HepG2 (cell line): ENCODE results near the gene CAPN9. TPM values are rescaled to one million over a fixed set of nuclear protein-coding genes. Genes with fewer than 3 reads are reported as not detected.
A peak's percentile ranks its signal among the peaks of the same experiment; 100 is the strongest.

Source experiments
- MEIS1 ChIP-seq: sonication (generic); formaldehyde crosslinking; IDR thresholded peaks from 2 replicates; pipeline ENCODE4 v1.9.0; 2021; ENCODE audit warnings: mild to moderate bottlenecking, missing genetic modification reagents, moderate library complexity, borderline replicate concordance
- PCBP2 ChIP-seq: fragments of 200-400 bp; formaldehyde crosslinking; optimal IDR thresholded peaks from 2 replicates; pipeline ENCODE3; 2018; ENCODE audit warnings: low read length, low read depth; ENCODE audit not compliant: poor library complexity, severe bottlenecking
- POLR2G ChIP-seq: fragments of 200-400 bp; formaldehyde crosslinking; IDR thresholded peaks from 2 replicates; pipeline ENCODE4 v1.6.1; 2018; ENCODE audit warnings: mild to moderate bottlenecking, low read depth, low read length, moderate library complexity
- PTBP1 ChIP-seq: fragments of 200-400 bp; formaldehyde crosslinking; IDR thresholded peaks from 2 replicates; pipeline ENCODE4 v1.6.1; 2018; ENCODE audit warnings: low read length, low read depth; ENCODE audit not compliant: poor library complexity, severe bottlenecking
- SMAD1 ChIP-seq: sonication (generic); formaldehyde crosslinking; IDR thresholded peaks from 2 replicates; pipeline ENCODE4 v1.4.0; 2020; ENCODE audit warnings: missing genetic modification reagents, low read depth, mild to moderate bottlenecking, borderline replicate concordance
- ZBTB40 ChIP-seq, 2 experiments: fragments of 450-650 bp in 1 of 2; sonication (generic) in 1 of 2; formaldehyde crosslinking in 1 of 2; IDR thresholded peaks; 2 replicates each; pipeline versions ENCODE4 v1.6.1 to v1.8.0; 2016 to 2022; ENCODE audit warnings: antibody characterized with exemption in 1 of 2, mild to moderate bottlenecking in 1 of 2, missing genetic modification reagents in 1 of 2
- ZNF292 ChIP-seq: sonication (generic); formaldehyde crosslinking; IDR thresholded peaks from 2 replicates; pipeline ENCODE4 v1.8.1; 2022; ENCODE audit warnings: mild to moderate bottlenecking, low read depth, missing genetic modification reagents, borderline replicate concordance
- ZNF572 ChIP-seq: sonication (generic); formaldehyde crosslinking; IDR thresholded peaks from 2 replicates; pipeline ENCODE4 v1.5.1; 2020; ENCODE audit warnings: mild to moderate bottlenecking, missing genetic modification reagents
- ZNF605 ChIP-seq: sonication (generic); formaldehyde crosslinking; IDR thresholded peaks from 2 replicates; pipeline ENCODE4 v1.8.0; 2022; ENCODE audit warnings: mild to moderate bottlenecking, missing genetic modification reagents
- ZNF724P ChIP-seq: sonication (generic); formaldehyde crosslinking; IDR thresholded peaks from 2 replicates; pipeline ENCODE4 v1.8.0; 2022; ENCODE audit warnings: missing genetic modification reagents, borderline replicate concordance
- ZNF776 ChIP-seq: sonication (generic); formaldehyde crosslinking; IDR thresholded peaks from 2 replicates; pipeline ENCODE4 v1.4.0; 2020; ENCODE audit warnings: mild to moderate bottlenecking, missing genetic modification reagents
- polyA plus RNA-seq, 8 experiments: library from polyadenylated mRNA; depleted of rRNA in 3 of 8; stranded (reverse) in 7 of 8; unstranded in 1 of 8; fragments of >200 nt; fragmentation: Illumina TruSeq in 4 of 8; extraction: Trizol in 4 of 8; gene quantifications; 2 replicates each; pipeline versions ENCODE4 v1.2.1 to v1.2.3, GENCODE V29; 2011 to 2016; ENCODE audit warnings: low read depth in 4 of 8, missing spikeins in 1 of 8, mixed read lengths in 1 of 8; ENCODE audit not compliant: insufficient read depth in 1 of 8
- total RNA-seq, 5 experiments: library from RNA; depleted of rRNA; stranded (reverse); fragments of >200 nt; fragmentation: Illumina TruSeq; extraction: Trizol; gene quantifications; 2 replicates each; pipeline ENCODE4 v1.2.3, GENCODE V29; 2016; ENCODE audit warnings: low read depth in 1 of 5
- TF ChIP-seq, protein P1 (sequence below): IDR thresholded peaks from 2 replicates; pipeline ENCODE4 v1.6.1; 2016
- TF ChIP-seq, protein P2 (sequence below): sonication (generic); formaldehyde crosslinking; IDR thresholded peaks from 2 replicates; pipeline ENCODE4 v1.4.0; 2020; ENCODE audit warnings: missing genetic modification reagents, borderline replicate concordance

The CAPN9 gene
- total and polyA plus RNA-seq, 2 of the 13 experiments (the other 11 are each of a cell fraction or from before 2014, with no cell fraction given): 0.04 to 0.31 TPM

DNA sequence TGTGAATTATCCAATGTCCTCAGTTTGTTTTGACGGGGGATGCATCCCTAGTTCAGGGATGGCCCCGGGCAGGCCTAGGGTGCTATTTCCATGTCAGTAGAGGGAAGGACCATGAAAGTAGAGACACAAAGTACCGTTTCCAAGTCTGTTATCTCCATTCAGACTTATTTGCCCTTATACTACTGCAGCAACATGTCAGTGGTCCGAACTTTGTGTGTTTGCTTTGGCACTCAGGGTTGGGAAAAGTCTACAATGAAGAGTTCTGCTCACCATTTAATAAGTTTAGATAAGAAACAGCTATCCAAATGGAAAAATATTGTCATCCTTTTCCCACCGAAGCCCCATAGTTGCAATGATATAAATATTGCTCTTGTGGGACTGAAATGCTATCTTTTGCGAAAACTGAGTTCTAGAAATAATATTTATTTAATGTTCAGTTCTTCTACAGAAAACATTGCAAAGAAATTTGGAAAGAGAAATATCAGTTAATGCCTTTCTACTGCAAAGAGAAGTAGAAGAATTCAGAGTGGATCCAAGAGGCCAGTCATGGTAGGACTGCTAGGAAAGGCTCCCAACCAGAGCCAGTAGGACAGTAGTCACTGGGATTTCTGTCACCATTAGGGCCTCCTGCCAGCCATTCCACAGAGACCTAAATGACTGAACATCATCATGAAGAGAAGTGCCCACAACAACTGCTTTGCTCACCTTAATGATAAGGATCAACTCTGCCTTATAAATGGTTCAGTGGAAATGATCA is 21.8 kb upstream of the CAPN9 start (continued):
- TF ChIP-seq ZBTB40 (IDR thresholded peaks at IDR 0.05) (no peak), ZBTB40 (CRISPR knock-in tag; IDR thresholded peaks at IDR 0.05) (no peak), MEIS1 (CRISPR knock-in tag) (no peak), PCBP2 (no peak), ZNF776 (CRISPR knock-in tag) (no peak), ZNF572 (CRISPR knock-in tag) (no peak), SMAD1 (CRISPR knock-in tag) (no peak), PTBP1 (no peak), ZNF605 (CRISPR knock-in tag) (no peak), ZNF292 (CRISPR knock-in tag) (peak; percentile 71; the same call in 1 of the 2 replicates), POLR2G (no peak), ZNF724P (CRISPR knock-in tag) (no peak)
- TF ChIP-seq, protein P1, sequence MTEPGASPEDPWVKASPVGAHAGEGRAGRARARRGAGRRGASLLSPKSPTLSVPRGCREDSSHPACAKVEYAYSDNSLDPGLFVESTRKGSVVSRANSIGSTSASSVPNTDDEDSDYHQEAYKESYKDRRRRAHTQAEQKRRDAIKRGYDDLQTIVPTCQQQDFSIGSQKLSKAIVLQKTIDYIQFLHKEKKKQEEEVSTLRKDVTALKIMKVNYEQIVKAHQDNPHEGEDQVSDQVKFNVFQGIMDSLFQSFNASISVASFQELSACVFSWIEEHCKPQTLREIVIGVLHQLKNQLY (CRISPR knock-in tag): 0 out of 2 replicates have a peak, but pooled peaks have one; percentile 35
- TF ChIP-seq, protein P2, sequence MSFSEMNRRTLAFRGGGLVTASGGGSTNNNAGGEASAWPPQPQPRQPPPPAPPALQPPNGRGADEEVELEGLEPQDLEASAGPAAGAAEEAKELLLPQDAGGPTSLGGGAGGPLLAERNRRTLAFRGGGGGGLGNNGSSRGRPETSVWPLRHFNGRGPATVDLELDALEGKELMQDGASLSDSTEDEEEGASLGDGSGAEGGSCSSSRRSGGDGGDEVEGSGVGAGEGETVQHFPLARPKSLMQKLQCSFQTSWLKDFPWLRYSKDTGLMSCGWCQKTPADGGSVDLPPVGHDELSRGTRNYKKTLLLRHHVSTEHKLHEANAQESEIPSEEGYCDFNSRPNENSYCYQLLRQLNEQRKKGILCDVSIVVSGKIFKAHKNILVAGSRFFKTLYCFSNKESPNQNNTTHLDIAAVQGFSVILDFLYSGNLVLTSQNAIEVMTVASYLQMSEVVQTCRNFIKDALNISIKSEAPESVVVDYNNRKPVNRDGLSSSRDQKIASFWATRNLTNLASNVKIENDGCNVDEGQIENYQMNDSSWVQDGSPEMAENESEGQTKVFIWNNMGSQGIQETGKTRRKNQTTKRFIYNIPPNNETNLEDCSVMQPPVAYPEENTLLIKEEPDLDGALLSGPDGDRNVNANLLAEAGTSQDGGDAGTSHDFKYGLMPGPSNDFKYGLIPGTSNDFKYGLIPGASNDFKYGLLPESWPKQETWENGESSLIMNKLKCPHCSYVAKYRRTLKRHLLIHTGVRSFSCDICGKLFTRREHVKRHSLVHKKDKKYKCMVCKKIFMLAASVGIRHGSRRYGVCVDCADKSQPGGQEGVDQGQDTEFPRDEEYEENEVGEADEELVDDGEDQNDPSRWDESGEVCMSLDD: no peak
